Smooth muscle cell (in vitro differentiated cells): Measurements from ENCODE around the gene PGA3. TPM values are rescaled to one million over a fixed set of nuclear protein-coding genes. Genes with fewer than 3 reads are reported as not detected.
A peak's percentile ranks its signal among the peaks of the same experiment; 100 is the strongest.

Experiments used
- DNase-seq: peaks from one replicate; lab custom pipeline; 2025; ENCODE audit not compliant: unreplicated experiment; lab: John Stamatoyannopoulos, UW
- H2AFZ ChIP-seq: fragments of 200-600 bp; sonication (generic); 2 replicates; pipeline ENCODE4 v1.6.0; 2016; ENCODE audit warnings: antibody characterized with exemption, low read depth, mild to moderate bottlenecking
- H3F3A ChIP-seq: fragments of 200-600 bp; sonication (generic); 2 replicates; pipeline ENCODE4 v1.6.0; 2017; ENCODE audit warnings: antibody characterized with exemption, low read depth
- H3K27ac ChIP-seq: fragments of 200-600 bp; sonication (generic); 2 replicates; pipeline ENCODE4 v1.5.1; 2016; ENCODE audit warnings: low read depth, mild to moderate bottlenecking
- H3K27me3 ChIP-seq: fragments of 200-600 bp; sonication (generic); 2 replicates; pipeline ENCODE4 v1.6.1; 2016; ENCODE audit warnings: low read depth, mild to moderate bottlenecking
- H3K36me3 ChIP-seq: fragments of 200-600 bp; sonication (generic); 2 replicates; pipeline ENCODE4 v1.5.1; 2016; ENCODE audit warnings: low read depth
- H3K4me1 ChIP-seq: fragments of 200-600 bp; sonication (generic); 2 replicates; pipeline ENCODE4 v1.5.1; 2016; ENCODE audit warnings: low read depth
- H3K4me2 ChIP-seq: fragments of 200-600 bp; sonication (generic); 2 replicates; pipeline ENCODE4 v1.6.0; 2016; ENCODE audit warnings: mild to moderate bottlenecking
- H3K4me3 ChIP-seq: fragments of 200-600 bp; sonication (generic); 2 replicates; pipeline ENCODE4 v1.5.1; 2016; ENCODE audit warnings: mild to moderate bottlenecking
- H3K79me2 ChIP-seq: fragments of 200-600 bp; sonication (generic); 2 replicates; pipeline ENCODE4 v1.6.0; 2016; ENCODE audit warnings: low read depth, mild to moderate bottlenecking
- H3K9ac ChIP-seq: fragments of 200-600 bp; sonication (generic); 2 replicates; pipeline ENCODE4 v1.6.0; 2016; ENCODE audit warnings: low read depth
- H3K9me3 ChIP-seq: fragments of 200-600 bp; sonication (generic); replicated peaks from 2 replicates; pipeline ENCODE4 v1.5.1; 2016; ENCODE audit warnings: low read depth
- H4K20me1 ChIP-seq: fragments of 200-600 bp; sonication (generic); 2 replicates; pipeline ENCODE4 v1.6.0; 2016; ENCODE audit warnings: low read depth
- WGBS: methylation state at CpG from one replicate; pipeline ENCODE4 v1.1.7; 2016; ENCODE audit warnings: low lambda C conversion rate; 5-methylcytosine and 5-hydroxymethylcytosine counted together
- polyA plus RNA-seq: library from polyadenylated mRNA; unstranded; fragments of >200 nt; fragmentation: Nextera tagmentation; extraction: Ambion mirVana; gene quantifications from 2 replicates; pipeline ENCODE4 v1.2.1, GENCODE V29; 2016
- total RNA-seq: library from RNA; depleted of rRNA; stranded (reverse); fragments of >200 nt; gene quantifications from 2 replicates; pipeline ENCODE4 v1.2.3, GENCODE V29; 2014
- TF ChIP-seq, protein P1 (sequence below): fragments of 200-600 bp; sonication (generic); IDR thresholded peaks from 2 replicates; pipeline ENCODE4 v1.5.1; 2017; ENCODE audit warnings: borderline replicate concordance, mild to moderate bottlenecking, antibody characterized with exemption; ENCODE audit not compliant: insufficient read depth, poor library complexity, severe bottlenecking

Gene PGA3
- total and polyA plus RNA-seq, 2 experiments from 2014 or later, result not detected

DNA sequence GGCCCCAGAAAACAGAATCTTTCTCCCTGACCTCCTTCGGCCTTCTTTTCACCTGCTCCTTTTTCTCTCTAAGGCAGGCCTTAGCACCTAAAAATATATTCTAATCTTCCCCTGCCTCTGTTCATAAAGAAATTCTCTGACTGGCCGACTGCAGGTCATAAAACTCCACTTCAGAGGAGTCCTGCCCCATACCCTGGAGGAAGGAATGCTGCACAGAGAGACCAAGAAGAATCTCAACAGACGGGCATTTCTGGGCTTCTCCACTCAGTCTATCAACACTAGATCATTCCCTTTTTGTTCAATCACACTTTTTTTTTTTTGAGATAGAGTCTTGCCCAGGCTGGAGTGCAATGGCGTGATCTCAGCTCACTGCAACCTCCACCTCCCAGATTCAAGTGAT, 19.7 kb upstream of the PGA3 start:
- H3F3A ChIP-seq, result no peaks in the 10 kb centered on the region
- no peak for DNase-seq
- no peak overlapping the region for H3K4me2 ChIP-seq
- H3K9ac ChIP-seq, result no peak overlapping the region
- no peak overlapping the region for H3K27ac ChIP-seq
- H3K36me3 ChIP-seq, result no peaks in the 10 kb centered on the region
- no peaks in the 10 kb centered on the region for H3K4me1 ChIP-seq
- H3K9me3 ChIP-seq, result no peaks in the 10 kb centered on the region
- WGBS, result 62% methylated on average over 4 of the region's 4 CpGs
- H3K27me3 ChIP-seq, result no peaks in the 10 kb centered on the region
- no peak overlapping the region for H3K4me3 ChIP-seq
- TF ChIP-seq, protein P1, sequence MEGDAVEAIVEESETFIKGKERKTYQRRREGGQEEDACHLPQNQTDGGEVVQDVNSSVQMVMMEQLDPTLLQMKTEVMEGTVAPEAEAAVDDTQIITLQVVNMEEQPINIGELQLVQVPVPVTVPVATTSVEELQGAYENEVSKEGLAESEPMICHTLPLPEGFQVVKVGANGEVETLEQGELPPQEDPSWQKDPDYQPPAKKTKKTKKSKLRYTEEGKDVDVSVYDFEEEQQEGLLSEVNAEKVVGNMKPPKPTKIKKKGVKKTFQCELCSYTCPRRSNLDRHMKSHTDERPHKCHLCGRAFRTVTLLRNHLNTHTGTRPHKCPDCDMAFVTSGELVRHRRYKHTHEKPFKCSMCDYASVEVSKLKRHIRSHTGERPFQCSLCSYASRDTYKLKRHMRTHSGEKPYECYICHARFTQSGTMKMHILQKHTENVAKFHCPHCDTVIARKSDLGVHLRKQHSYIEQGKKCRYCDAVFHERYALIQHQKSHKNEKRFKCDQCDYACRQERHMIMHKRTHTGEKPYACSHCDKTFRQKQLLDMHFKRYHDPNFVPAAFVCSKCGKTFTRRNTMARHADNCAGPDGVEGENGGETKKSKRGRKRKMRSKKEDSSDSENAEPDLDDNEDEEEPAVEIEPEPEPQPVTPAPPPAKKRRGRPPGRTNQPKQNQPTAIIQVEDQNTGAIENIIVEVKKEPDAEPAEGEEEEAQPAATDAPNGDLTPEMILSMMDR, result peak; percentile 17
- no peaks in the 10 kb centered on the region for H4K20me1 ChIP-seq
- H3K79me2 ChIP-seq, result no peaks in the 10 kb centered on the region
- no peak overlapping the region for H2AFZ ChIP-seq

DNA sequence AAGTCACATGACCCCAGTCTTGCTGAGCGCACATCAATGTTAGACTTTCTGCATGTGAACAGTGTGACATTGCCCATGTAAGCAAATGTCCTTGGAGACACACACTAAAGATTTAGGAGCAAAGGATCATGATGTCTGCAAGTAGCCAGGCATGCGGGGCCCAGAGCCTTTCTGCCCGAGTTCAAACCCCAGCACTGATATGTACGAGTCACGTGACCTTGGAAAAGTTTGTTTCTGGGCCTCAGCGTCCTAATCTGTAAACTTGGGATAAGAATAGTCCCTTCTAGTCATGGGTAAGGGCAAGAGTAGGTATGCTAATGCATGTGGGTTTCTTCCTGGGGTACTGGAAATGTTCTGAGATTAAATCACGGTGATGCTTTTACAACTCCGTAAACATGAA, 16.8 kb upstream of the PGA3 start:
- WGBS, result 89% methylated on average over 8 of the region's 8 CpGs
- no peaks in the 10 kb centered on the region for H3K36me3 ChIP-seq
- H3F3A ChIP-seq, result no peaks in the 10 kb centered on the region
- H3K27me3 ChIP-seq, result no peaks in the 10 kb centered on the region
- no peak overlapping the region for H3K27ac ChIP-seq
- TF ChIP-seq, protein P1, result no peak
- H2AFZ ChIP-seq, result no peak overlapping the region
- H3K4me2 ChIP-seq, result no peak overlapping the region
- H3K9me3 ChIP-seq, result no peaks in the 10 kb centered on the region
- no peaks in the 10 kb centered on the region for H4K20me1 ChIP-seq
- no peak overlapping the region for H3K9ac ChIP-seq
- no peaks in the 10 kb centered on the region for H3K4me1 ChIP-seq
- no peak overlapping the region for H3K4me3 ChIP-seq
- DNase-seq, result no peak
- H3K79me2 ChIP-seq, result no peaks in the 10 kb centered on the region

DNA sequence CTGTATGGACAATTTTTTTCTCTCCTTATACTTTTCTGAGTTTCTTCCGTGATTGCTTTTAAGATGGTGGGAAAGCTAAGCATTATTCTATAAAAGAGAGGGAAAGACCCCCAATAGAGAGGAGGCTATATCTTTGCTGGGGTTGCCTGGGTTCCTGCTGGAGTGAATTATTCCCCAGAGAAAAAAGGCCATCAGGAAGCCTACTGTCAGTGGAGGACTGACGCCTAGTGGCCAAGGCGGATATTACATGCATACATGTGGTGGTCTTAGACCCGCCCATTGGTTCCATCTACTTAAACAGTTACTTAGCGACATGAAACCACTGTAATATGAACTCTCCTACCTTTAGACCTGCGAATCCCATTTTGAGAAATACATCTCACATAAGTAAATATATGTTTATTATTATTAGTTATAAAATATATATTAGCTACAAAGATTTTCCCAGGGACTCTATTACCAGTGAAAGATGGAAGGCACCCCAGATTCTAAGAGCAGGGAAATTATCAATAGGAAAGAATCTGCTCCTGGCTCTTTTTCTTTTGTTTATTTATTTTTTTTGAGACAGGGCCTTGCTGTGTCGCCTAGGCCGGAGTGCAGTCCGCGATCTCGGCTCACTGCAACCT, 15.7 kb upstream of the PGA3 start:
- Histone ChIP-seq H3K9ac (no peak overlapping the region), H3K79me2 (no peaks in the 10 kb centered on the region), H3K9me3 (no peaks in the 10 kb centered on the region), H3K4me1 (no peaks in the 10 kb centered on the region), H3K27ac (no peak overlapping the region), H4K20me1 (no peaks in the 10 kb centered on the region), H3F3A (no peaks in the 10 kb centered on the region), H3K4me2 (no peak overlapping the region), H3K36me3 (no peaks in the 10 kb centered on the region), H3K4me3 (no peak overlapping the region), H2AFZ (no peak overlapping the region), H3K27me3 (no peaks in the 10 kb centered on the region)
- WGBS, result 42% methylated on average over 11 of the region's 11 CpGs
- peak; percentile 32 for DNase-seq
- TF ChIP-seq, protein P1, result peak; percentile 95

DNA sequence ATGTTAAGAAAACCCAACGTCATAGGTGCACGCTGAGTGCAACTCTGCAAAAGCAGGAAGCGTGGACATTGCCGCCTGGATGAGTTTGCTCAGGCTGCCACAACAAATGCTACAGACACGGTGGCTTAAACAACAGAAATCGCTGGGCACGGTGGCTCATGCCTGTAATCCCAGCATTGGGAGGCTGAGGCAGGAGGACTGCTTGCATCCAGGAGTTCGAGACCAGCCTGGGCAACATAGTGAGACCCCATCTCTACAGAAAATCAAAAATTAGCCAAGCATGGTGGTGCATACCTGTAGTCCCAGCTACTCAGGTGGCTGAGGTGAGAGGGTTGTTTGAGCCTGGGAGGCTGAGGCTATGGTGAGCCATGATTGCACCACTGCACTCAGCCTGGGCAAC, 13.4 kb upstream of the PGA3 start:
- H3F3A ChIP-seq, result no peaks in the 10 kb centered on the region
- H3K27me3 ChIP-seq, result no peaks in the 10 kb centered on the region
- TF ChIP-seq, protein P1, result no peak
- H3K27ac ChIP-seq, result no peak overlapping the region
- H2AFZ ChIP-seq, result no peak overlapping the region
- no peak overlapping the region for H3K9ac ChIP-seq
- H3K4me2 ChIP-seq, result no peak overlapping the region
- no peaks in the 10 kb centered on the region for H3K36me3 ChIP-seq
- H3K79me2 ChIP-seq, result no peaks in the 10 kb centered on the region
- H4K20me1 ChIP-seq, result no peaks in the 10 kb centered on the region
- H3K4me1 ChIP-seq, result no peaks in the 10 kb centered on the region
- H3K9me3 ChIP-seq, result no peaks in the 10 kb centered on the region
- DNase-seq, result no peak
- 88% methylated on average over 8 of the region's 8 CpGs for WGBS
- H3K4me3 ChIP-seq, result no peak overlapping the region
